GM12874 (cell line): ENCODE results near the gene SLC4A9.

Source experiments
- CTCF ChIP-seq: IDR thresholded peaks from 2 replicates; pipeline ENCODE4 v1.5.1; 2011; ENCODE audit warnings: low read depth, mild to moderate bottlenecking, control low read depth, low read length, moderate library complexity; ENCODE audit not compliant: insufficient read depth

The SLC4A9 gene

DNA sequence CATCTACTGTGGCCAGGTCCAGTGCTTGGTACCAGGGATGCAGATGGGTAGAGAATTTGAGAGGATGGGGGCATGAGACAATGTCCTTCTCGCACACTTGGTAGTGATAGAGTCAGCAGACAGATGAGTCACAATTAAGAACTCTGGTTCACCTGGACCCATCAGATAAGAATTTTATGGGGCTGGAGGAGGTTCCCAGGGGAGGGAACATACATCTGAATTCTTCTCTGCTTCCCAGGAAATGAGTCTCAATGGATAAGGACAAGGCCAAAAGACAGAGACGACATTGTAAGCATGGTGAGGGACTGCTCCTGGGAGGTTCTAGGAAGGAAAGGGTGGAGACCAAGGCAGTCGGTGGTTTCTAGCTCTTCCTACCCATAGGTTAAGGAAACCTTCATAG is 5.3 kb downstream of the SLC4A9 start:
- TF ChIP-seq CTCF: no peak

DNA sequence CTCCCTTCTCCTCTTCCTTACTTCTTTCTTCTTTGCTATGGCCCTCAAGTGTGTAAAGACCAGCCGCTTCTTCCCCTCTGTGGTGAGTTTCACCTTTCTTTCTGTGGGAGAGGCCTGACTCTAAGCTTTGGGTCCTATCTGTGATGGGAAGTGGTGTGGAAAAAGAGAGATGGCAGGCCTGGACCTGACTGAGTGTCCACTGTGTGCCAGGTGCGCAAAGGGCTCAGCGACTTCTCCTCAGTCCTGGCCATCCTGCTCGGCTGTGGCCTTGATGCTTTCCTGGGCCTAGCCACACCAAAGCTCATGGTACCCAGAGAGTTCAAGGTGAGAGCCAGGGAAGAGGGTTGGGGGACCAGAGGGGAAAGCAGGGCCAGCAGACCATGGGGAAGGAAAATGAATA is 5.9 kb downstream of the SLC4A9 start:
- TF ChIP-seq CTCF: no peak

GRCh38 chr5:140366589-140367255 is 6.7 kb downstream of the SLC4A9 start:
- no peak for TF ChIP-seq CTCF

DNA sequence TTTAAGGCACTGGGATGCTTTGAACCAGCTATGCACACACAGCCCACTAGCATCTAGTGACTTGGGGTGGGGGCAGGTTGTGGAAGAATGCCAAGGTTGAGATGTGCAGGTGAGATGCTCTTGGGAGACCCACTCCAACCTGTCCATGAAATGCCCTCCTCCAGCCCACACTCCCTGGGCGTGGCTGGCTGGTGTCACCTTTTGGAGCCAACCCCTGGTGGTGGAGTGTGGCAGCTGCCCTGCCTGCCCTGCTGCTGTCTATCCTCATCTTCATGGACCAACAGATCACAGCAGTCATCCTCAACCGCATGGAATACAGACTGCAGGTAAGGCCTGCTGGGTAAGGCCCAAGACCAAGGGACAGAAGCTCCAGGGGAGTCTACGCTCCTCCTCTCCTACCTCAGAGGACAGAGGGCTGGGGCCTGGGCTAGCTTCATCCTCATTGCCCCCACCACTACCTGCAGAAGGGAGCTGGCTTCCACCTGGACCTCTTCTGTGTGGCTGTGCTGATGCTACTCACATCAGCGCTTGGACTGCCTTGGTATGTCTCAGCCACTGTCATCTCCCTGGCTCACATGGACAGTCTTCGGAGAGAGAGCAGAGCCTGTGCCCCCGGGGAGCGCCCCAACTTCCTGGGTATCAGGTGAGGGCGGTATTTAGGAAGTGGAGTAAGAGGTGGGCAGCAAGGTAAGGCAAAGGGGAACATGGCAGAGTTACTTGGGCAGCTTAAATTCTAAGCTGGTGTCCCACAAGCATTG is 7.4 kb downstream of the SLC4A9 start:
- TF ChIP-seq CTCF: peak; percentile 24; the same call in 1 of the 2 replicates

DNA sequence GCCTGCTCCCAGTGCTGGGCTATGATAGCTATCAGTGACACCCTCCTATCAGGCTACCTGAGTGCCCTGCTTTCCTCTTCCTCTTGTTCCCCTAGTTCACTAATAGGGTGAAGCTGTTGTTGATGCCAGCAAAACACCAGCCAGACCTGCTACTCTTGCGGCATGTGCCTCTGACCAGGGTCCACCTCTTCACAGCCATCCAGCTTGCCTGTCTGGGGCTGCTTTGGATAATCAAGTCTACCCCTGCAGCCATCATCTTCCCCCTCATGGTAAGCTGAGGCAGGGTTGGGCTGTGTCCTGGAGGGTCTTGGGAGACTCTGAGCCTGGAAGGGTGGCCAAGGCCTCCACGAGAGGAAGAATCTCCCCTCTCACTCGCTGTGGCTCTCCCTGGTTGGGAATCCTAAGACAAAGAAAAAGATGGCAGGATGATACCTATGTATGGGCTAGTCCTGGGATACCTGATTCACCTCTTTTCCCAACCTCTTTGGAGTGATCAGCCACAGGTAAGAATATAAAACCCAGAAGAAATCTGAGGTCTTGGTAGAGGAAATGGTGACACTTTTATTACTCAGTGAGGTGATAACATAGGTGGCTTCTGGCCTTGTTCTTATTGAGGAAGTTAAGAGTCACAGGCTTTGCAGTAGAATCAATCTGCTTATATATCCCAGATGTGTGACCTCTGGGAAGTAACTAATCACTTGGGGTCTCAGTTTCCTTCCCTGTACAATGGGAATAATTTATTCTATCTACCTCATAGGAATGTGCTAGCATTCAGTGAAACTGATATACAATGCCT is 11.6 kb downstream of the SLC4A9 start:
- TF ChIP-seq CTCF: no peak

DNA sequence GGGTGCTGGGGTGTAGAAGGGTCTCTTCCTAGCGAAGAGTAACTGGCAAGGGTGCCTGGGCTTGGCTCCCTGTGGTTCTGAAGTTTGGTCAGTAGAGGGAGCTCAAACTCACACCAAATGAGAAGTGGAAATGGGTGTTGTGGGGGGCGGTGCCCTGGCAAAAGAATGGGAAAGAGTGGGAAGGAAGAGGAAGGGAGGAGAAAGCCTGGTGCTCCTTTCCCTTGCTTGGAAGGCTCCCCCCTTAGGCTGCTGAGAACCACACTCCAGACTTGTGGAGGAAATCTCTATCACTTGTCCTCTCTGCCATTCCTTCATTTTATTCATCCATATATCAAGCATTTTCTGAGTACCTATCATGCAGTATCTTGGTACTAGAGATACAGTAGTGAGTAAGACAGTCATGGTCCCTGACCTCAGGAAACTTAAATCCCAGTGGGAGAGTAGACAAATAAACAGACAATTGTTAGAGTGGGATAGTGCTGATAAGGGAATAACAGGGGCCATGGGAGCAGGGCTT is 13.0 kb downstream of the SLC4A9 start:
- peak; percentile 90 for TF ChIP-seq CTCF

DNA sequence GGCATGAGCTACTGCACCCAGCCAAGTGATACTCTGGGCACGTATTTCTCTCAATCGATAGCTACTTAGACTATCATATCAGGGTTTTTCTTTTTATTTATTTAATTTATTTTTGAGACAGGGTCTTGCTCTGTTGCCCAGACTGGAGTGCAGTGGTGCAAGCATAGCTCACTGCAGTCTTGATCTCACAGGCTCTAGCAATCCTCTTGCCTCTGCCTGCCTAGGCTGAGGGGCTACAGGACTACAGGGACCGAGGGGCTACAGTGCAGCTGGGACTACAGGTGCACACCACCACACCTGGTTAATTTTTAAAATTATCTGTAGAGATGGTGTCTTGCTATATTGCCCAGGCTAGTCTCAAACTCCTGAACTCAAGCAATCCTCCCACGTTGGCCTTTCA is 21.4 kb downstream of the SLC4A9 start:
- no peak for TF ChIP-seq CTCF
